ENCODE measurements around the gene PLEKHA4.

GRCh38 chr19:48874303-48875135 is 6.1 kb upstream of the PLEKHA4 start:
- TF ChIP-seq CTCF (optimal IDR thresholded peaks at IDR 0.05 in 1 of 3, IDR thresholded peaks at IDR 0.05 in 1 of 3, conservative IDR thresholded peaks at IDR 0.05 in 1 of 3; ENCODE audit: extremely low read depth in 1 of 3, insufficient read depth in 2 of 3, low read length in 3 of 3) (no peak), EZH2 (IDR thresholded peaks at IDR 0.05; ENCODE audit: low read length) (no peak)
